ENCODE results near the gene OOEP. TPM values are rescaled to one million over a fixed set of nuclear protein-coding genes. Genes with fewer than 3 reads are reported as not detected.

OOEP gene
- polyA plus RNA-seq, 1 of the 3 experiments (the other 2 are of a cell fraction): not detected

- no peaks in the 10 kb centered on the region for H3K9me2 ChIP-seq
- no peaks in the 10 kb centered on the region for H3K36me3 ChIP-seq (replicated peaks in 1 of 2; ENCODE audit: control insufficient read depth in 1 of 2, insufficient read depth in 2 of 2, low read length in 1 of 2)
- H3K9ac ChIP-seq: no peak overlapping the region
- no peak for TF ChIP-seq ZBTB33 (IDR thresholded peaks at IDR 0.05; ENCODE audit: borderline replicate concordance, low read depth)
- no peak for TF ChIP-seq NRF1 (IDR thresholded peaks at IDR 0.05; ENCODE audit: low read depth, low read length)
- no peak for TF ChIP-seq RFX5 (IDR thresholded peaks at IDR 0.05; ENCODE audit: low read length)
- no peak for TF ChIP-seq IRF3 (IDR thresholded peaks at IDR 0.05; ENCODE audit: low read depth, low read length)
- no peak for TF ChIP-seq POLR2AphosphoS5 (IDR thresholded peaks at IDR 0.05; ENCODE audit: low read depth, low read length)
- H3K27ac ChIP-seq (ENCODE audit: low read depth in 2 of 2, low read length in 1 of 2): no peak overlapping the region
- no peaks in the 10 kb centered on the region for H3K4me1 ChIP-seq (ENCODE audit: control insufficient read depth in 1 of 2, insufficient read depth in 2 of 2, low read depth in 1 of 2, low read length in 1 of 2)
- WGBS (ENCODE audit: low lambda C conversion rate): 94% methylated on average over 3 of the region's 3 CpGs
- no peaks in the 10 kb centered on the region for H3K79me2 ChIP-seq (ENCODE audit: insufficient read depth)
- H3K4me3 ChIP-seq (ENCODE audit: low read depth in 2 of 2, low read length in 1 of 2): no peak overlapping the region
- ChIA-PET CTCF (interaction anchor here (1.1 to 4.4 kb wide), 9 partner anchors 19 to 913 kb away, joined by 3 to 30 read pairs (median 7); no protein-coding TSS in a partner anchor), POLR2A (no interaction called here)
- H2AFZ ChIP-seq (ENCODE audit: low read depth): no peak overlapping the region
- no peaks in the 10 kb centered on the region for H4K20me1 ChIP-seq (ENCODE audit: insufficient read depth)
- no peak for DNase-seq
- H3K27me3 ChIP-seq (ENCODE audit: insufficient read depth): no peaks in the 10 kb centered on the region
- no peak overlapping the region for H3K4me2 ChIP-seq
- H3K9me3 ChIP-seq: no peaks in the 10 kb centered on the region
- no peaks in the 10 kb centered on the region for H3F3A ChIP-seq (replicated peaks; ENCODE audit: insufficient read depth)
These were observed 44.0 kb downstream of the OOEP start for GRCh38 chr6:73325656-73326055.

- no peak overlapping the region for H3K9ac ChIP-seq
- H2AFZ ChIP-seq (ENCODE audit: low read depth): no peak overlapping the region
- 89% methylated on average over 2 of the region's 2 CpGs for WGBS (ENCODE audit: low lambda C conversion rate)
- no peak for TF ChIP-seq RAD21 (IDR thresholded peaks at IDR 0.05; ENCODE audit: low read length)
- TF ChIP-seq FOSL2 (IDR thresholded peaks at IDR 0.05; ENCODE audit: borderline replicate concordance, low read depth): no peak
- TF ChIP-seq CTCF (IDR thresholded peaks at IDR 0.05): no peak
- no peak for TF ChIP-seq EP300 (IDR thresholded peaks at IDR 0.05; ENCODE audit: borderline replicate concordance in 1 of 2, low read depth in 1 of 2, low read length in 1 of 2)
- TF ChIP-seq ELF1 (IDR thresholded peaks at IDR 0.05): no peak
- no peak for TF ChIP-seq SIN3A (IDR thresholded peaks at IDR 0.05; ENCODE audit: borderline replicate concordance, low read depth, low read length)
- no peak for TF ChIP-seq EZH2phosphoT487 (IDR thresholded peaks at IDR 0.05; ENCODE audit: borderline replicate concordance, low read depth)
- no peak for TF ChIP-seq NFIC (IDR thresholded peaks at IDR 0.05; ENCODE audit: borderline replicate concordance)
- no peak for TF ChIP-seq RXRA (IDR thresholded peaks at IDR 0.05; ENCODE audit: borderline replicate concordance, low read depth)
- no peak for TF ChIP-seq CHD2 (IDR thresholded peaks at IDR 0.05; ENCODE audit: low read length, partially characterized antibody)
- no peak for TF ChIP-seq USF2 (IDR thresholded peaks at IDR 0.05; ENCODE audit: borderline replicate concordance, low read depth, low read length)
- no peak for TF ChIP-seq NRF1 (IDR thresholded peaks at IDR 0.05; ENCODE audit: low read depth, low read length)
- H3K27me3 ChIP-seq (ENCODE audit: insufficient read depth): no peaks in the 10 kb centered on the region
- ChIA-PET CTCF (interaction anchor here (1.0 kb wide), 1 partner anchor 37 kb away, joined by 5 read pairs; no protein-coding TSS in a partner anchor), POLR2A (no interaction called here)
- H3K4me3 ChIP-seq (ENCODE audit: low read depth in 2 of 2, low read length in 1 of 2): no peak overlapping the region
- no peaks in the 10 kb centered on the region for H3F3A ChIP-seq (replicated peaks; ENCODE audit: insufficient read depth)
- no peaks in the 10 kb centered on the region for H3K4me1 ChIP-seq (ENCODE audit: control insufficient read depth in 1 of 2, insufficient read depth in 2 of 2, low read depth in 1 of 2, low read length in 1 of 2)
- no peak for DNase-seq
- no peaks in the 10 kb centered on the region for H3K9me2 ChIP-seq
- H3K36me3 ChIP-seq (replicated peaks in 1 of 2; ENCODE audit: control insufficient read depth in 1 of 2, insufficient read depth in 2 of 2, low read length in 1 of 2): no peaks in the 10 kb centered on the region
- no peaks in the 10 kb centered on the region for H3K79me2 ChIP-seq (ENCODE audit: insufficient read depth)
- no peak overlapping the region for H3K27ac ChIP-seq (ENCODE audit: low read depth in 2 of 2, low read length in 1 of 2)
- no peaks in the 10 kb centered on the region for H3K9me3 ChIP-seq
- no peak overlapping the region for H3K4me2 ChIP-seq
- H4K20me1 ChIP-seq (ENCODE audit: insufficient read depth): no peaks in the 10 kb centered on the region
These were observed 46.4 kb downstream of the OOEP start for GRCh38 chr6:73323323-73323722.

Measured in SK-N-SH (cell line).